H1 (cell line): ENCODE results near the gene MT1X.
"Not testable (repeated sequence)": the region's sequence is repeated elsewhere in the genome, so short reads cannot be mapped to it uniquely, and the experiment has no call there.

Experiments used
- CHD2 ChIP-seq: IDR thresholded peaks from 2 replicates; pipeline ENCODE4 v1.6.1; 2012; ENCODE audit warnings: low read length, improper control_type of control experiment
- CTCF ChIP-seq, 3 experiments: IDR thresholded peaks; 1 replicate in 2 of 3; 2 replicates in 1 of 3; pipeline versions ENCODE4 v1.5.1 to v1.6.1; 2011; ENCODE audit warnings: low read length in 3 of 3, mild to moderate bottlenecking in 3 of 3, inconsistent platforms in 2 of 3, low read depth in 1 of 3, moderate library complexity in 1 of 3; ENCODE audit not compliant: insufficient read depth in 1 of 3; ENCODE audit errors: control extremely low read depth in 1 of 3
- PHF8 ChIP-seq: fragments of 200-600 bp; sonication (generic); conservative IDR thresholded peaks from 2 replicates; pipeline ENCODE4 v1.7.1; 2012; ENCODE audit warnings: low read depth, mild to moderate bottlenecking, inconsistent platforms, low read length, moderate library complexity
- POLR2AphosphoS5 ChIP-seq: IDR thresholded peaks from 2 replicates; pipeline ENCODE4 v1.6.1; 2011; ENCODE audit warnings: low read depth, low read length
- RAD21 ChIP-seq, 2 experiments: IDR thresholded peaks in 1 of 2; conservative IDR thresholded peaks in 1 of 2; 2 replicates each; pipeline ENCODE4 v1.6.1; 2011; ENCODE audit warnings: low read depth in 2 of 2, low read length in 2 of 2, improper control_type of control experiment in 1 of 2, inconsistent platforms in 1 of 2, mild to moderate bottlenecking in 1 of 2, moderate library complexity in 1 of 2
- SP1 ChIP-seq: IDR thresholded peaks from 2 replicates; pipeline ENCODE4 v1.6.1; 2011; ENCODE audit warnings: low read depth, low read length
- SUZ12 ChIP-seq: fragments of 200-600 bp; sonication (generic); IDR thresholded peaks from 2 replicates; pipeline ENCODE4 v1.6.1; 2012; ENCODE audit warnings: mild to moderate bottlenecking, inconsistent platforms, low read length, moderate library complexity, mixed read lengths
- YY1 ChIP-seq: IDR thresholded peaks from 2 replicates; pipeline ENCODE4 v1.6.1; 2011; ENCODE audit warnings: low read depth, mild to moderate bottlenecking, low read length

GRCh38 chr16:56665286-56666261 is 16.7 kb upstream of the MT1X start:
- TF ChIP-seq RAD21 (IDR thresholded peaks at IDR 0.05 in 1 of 2, conservative IDR thresholded peaks at IDR 0.05 in 1 of 2; ENCODE audit: low read depth in 2 of 2, low read length in 2 of 2); CTCF (IDR thresholded peaks at IDR 0.05; ENCODE audit: control extremely low read depth in 1 of 3, insufficient read depth in 1 of 3, low read depth in 1 of 3, low read length in 3 of 3); SUZ12; SP1; PHF8; CHD2; YY1; POLR2AphosphoS5: not testable (repeated sequence)
